GM19452 (cell line): ENCODE data around the gene YAF2.
"Not testable (repeated sequence)": the region's sequence is repeated elsewhere in the genome, so short reads cannot be mapped to it uniquely, and the experiment has no call there.

Experiments used
- ATAC-seq: cut with Tn5 transposase; IDR thresholded peaks from one replicate; pipeline ENCODE4 v1.9.1; 2021; ENCODE audit not compliant: unreplicated experiment

Gene YAF2

DNA sequence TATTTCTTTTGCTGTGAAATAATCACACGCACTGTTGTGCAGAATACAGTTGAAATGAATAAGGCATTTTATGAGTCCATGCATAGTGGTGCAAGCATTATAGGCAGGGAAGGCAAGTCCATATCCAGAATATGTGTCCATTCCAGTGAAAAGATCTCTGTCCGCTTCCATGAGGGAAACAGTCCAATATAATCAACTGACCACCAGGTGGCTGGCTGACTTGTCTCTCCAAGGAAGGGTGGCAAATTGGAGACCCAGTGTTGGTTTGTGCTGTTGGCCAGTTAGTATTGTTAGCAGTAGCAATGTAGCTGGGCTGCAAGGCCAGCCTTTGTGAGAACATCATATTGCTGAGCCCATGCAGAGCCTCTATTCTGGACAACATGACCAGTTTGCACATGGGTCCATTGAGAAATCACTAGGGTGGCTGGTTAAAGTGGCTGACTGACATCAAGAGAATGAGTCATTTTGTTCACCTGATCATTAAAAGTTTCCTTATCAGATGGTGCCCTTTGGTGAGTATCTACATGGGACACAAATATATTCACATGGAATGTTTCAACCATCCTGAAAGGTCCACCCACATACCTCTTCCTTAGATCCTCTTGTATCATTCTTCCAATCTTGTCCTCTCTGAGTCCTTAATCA lies 17.3 kb upstream of the YAF2 start:
- no peak for ATAC-seq

DNA sequence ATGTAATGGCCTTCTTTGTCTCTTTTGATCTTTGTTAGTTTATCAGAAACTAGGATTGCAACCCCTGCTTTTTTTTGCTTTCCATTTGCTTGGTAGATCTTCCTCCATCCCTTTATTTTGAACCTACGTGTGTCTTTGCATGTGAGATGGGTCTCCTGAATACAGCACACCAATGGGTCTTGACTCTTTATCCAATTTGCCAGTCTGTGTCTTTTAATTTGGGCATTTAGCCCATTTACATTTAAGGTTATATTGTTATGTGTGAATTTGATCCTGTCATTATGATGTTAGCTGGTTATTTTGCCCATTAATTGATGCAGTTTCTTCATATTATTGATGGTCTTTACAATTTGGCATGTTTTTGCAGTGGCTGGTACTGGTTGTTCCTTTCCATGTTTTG lies 14.6 kb upstream of the YAF2 start:
- ATAC-seq: not testable (repeated sequence)

GRCh38 chr12:42249033-42249432 lies 11.0 kb upstream of the YAF2 start:
- not testable (repeated sequence) for ATAC-seq

DNA sequence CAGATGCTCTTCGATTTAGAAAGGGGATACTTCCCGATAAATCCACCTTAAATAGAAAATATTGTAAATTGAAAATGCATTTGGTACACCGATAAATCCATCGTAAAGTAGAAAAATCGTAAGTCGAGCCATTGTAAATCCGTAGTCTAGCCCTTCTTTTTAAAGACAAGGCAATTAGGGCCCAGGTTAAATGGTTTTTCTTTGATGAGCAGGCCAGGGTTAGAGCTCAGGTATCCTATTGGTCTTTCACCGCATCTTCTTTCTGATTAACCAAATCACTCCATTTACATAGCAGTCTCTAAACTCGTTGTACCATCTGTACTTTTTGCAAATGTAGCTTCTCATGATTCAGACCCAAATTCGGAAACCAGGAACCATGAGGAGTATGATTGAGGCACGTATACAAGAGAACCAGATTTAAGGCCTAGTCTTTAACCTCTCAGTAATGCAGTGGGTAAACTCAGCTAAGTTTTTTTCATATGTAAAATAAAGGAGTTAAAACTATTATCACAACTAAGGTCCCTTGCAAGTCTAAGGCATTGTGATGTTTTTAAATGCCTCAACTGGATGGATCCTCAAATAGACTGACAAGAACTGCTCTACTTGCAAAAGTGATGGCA lies 2.2 kb upstream of the YAF2 start:
- no peak for ATAC-seq

GRCh38 chr12:42237853-42238239 lies 202 bp downstream of the YAF2 start:
- ATAC-seq: peak; percentile 35

DNA sequence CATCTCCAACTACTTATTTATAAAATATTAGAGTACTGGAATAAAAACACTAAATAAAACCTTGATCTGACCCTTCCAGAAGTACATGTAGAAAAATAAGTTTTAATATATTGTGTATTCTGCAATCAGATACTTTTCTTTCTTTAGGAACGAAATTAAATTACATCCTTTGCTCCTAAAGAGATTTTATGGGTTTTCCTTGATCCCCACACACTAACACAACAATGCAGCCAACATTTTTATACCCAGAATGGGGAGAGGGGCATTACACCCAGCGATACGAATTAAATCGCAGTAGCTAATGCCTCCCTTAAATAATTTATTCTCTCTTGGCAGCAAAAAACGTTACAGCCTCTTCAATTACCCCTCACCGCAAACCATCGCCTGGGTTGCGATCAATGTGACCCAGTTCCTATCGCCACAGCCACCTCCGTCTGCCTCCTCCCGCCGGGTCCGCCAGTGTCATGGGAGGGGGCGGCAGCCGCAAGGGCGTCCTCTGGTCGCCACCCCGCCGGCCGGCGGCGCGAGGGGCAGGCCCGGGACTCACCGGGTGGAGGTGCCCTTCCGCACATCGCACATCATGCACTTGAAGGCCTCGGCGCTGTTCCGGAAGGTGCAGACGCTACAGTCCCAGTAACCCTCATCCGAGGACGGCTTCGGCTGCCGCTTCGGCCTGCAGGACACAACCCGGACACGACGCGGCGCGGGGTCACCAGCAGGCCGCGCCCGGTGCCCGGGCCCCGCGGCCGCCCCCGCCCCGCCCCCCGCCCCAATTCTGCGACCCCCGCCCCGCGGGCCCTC lies 796 bp downstream of the YAF2 start:
- ATAC-seq: peak; percentile 79

- ATAC-seq: no peak
Observed at GRCh38 chr12:42236017-42236416, 2.0 kb downstream of the YAF2 start.

GRCh38 chr12:42235426-42235825 lies 2.6 kb downstream of the YAF2 start:
- ATAC-seq: no peak

DNA sequence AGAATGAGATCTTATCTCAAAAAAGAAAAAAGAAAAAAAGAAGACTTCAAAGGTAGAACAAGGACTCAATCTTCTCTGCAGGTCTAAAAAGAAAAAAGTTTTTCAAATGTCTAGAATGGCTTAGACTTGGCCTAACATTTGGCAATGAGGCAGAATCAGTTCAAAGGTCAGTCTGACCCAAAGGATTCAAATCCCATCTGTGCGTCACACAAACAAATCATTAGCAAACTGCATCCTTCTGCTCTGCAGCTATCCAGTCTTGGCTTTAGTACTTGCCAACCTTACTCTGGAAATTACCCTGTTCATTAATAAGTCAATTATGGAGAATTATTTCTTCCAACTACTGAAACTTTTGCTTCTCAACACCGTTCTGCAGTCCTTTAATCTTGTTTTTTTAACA lies 3.1 kb downstream of the YAF2 start:
- no peak for ATAC-seq

DNA sequence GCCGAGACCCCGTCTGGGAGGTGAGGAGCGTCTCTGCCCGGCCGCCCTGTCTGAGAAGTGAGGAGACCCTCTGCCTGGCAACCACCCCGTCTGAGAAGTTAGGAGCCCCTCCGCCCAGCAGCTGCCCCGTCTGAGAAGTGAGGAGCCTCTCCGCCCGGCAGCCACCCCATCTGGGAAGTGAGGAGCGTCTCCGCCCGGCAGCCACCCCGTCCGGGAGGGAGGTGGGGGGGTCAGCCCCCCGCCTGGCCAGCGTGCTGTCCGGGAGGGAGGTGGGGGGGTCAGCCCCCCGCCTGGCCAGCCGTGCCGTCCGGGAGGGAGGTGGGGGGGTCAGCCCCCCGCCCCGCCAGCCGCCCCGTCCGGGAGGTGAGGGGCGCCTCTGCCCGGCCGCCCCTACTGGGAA lies 10.5 kb downstream of the YAF2 start:
- ATAC-seq: not testable (repeated sequence)

DNA sequence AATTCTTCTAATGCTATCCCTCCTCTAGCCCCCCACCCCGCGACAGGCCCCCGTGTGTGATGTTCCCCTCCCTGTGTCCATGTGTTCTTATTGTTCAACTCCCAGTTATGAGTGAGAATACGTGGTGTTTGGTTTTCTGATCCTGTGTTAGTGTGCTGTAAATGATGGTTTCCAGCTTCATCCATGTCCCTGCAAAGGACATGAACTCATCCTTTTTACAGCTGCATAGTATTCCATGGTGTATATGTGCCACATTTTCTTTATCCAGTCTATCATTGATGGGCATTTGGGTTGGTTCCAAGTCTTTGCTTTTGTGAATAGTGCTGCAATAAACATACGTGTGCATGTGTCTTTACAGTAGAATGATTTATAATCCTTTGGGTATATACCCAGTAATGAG lies 13.5 kb downstream of the YAF2 start:
- not testable (repeated sequence) for ATAC-seq

DNA sequence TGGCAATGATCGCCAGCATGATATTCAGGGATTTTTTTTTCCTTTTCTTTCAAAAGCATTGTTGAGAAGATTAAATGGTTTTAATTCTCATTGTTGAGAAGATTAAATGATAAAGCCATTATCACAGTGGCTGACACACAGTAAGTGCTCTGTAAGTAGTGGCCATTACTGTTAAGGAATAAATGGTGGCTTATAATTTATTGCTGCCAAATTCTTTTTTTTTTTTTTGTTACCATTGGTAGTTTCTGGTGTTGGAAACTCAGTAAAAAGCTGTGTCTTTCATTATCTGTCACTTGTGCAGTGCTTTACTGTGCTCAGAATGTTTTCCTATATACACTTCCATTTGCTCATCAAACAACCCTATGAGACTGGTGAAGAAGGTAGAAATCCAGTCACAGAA lies 15.3 kb downstream of the YAF2 start:
- ATAC-seq: no peak

DNA sequence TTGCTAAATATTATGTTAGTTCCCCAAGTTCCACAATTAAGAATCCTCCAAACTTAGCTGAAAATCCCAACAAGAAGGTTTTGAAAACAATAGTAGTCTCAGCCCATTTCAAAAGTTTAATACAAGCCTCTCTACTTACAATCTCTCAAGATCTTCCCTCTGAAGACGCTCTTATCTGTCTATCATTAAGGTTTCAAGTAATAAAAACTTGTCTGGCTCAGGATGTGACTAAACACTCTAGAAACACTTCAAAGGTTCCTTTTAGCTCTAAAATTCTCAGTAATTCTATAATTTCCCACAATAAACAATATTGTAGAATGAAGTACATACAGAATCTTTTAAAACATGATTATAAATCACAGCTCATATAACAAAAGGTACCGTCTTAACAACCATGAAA lies 16.3 kb downstream of the YAF2 start:
- no peak for ATAC-seq

- no peak for ATAC-seq
Observed at GRCh38 chr12:42217656-42218055, 20.4 kb downstream of the YAF2 start.

GRCh38 chr12:42216737-42217136 lies 21.3 kb downstream of the YAF2 start:
- no peak for ATAC-seq

- ATAC-seq: not testable (repeated sequence)
Observed at GRCh38 chr12:42215759-42216158, 22.3 kb downstream of the YAF2 start.

- no peak for ATAC-seq
Observed at GRCh38 chr12:42213954-42214426, 24.1 kb downstream of the YAF2 start.

GRCh38 chr12:42213023-42213422 lies 25.0 kb downstream of the YAF2 start:
- no peak for ATAC-seq

DNA sequence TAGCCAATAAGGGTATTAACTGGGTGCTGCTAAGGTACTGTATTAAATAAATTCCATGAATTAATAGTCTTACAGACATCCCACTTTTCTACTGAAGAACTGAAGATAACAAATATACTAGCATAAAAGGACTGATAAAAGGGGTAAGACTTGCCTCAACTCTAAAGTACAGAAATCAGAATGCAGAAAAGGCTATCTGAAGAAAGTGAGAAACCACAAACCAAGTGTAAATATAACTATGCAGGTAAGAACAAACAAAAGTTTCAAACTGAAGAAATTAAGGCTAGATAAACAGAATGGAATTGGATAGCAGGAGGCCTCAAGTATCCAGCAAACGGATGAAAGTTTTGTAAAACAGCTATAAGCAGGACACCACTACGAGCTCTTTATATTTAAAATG lies 29.5 kb downstream of the YAF2 start:
- no peak for ATAC-seq

GRCh38 chr12:42204819-42205218 lies 33.2 kb downstream of the YAF2 start:
- ATAC-seq: no peak

GRCh38 chr12:42204362-42204761 lies 33.7 kb downstream of the YAF2 start:
- ATAC-seq: no peak

GRCh38 chr12:42201063-42201462 lies 37.0 kb downstream of the YAF2 start:
- ATAC-seq: no peak
